Activated naive CD8-positive, alpha-beta T cell treated with anti-CD3 and anti-CD28 coated beads, Interleukin-2, amount 50 U/mL, for 16 hours (primary cell): Measurements from ENCODE around the gene RPS6KA4.
"Not testable (repeated sequence)": the region's sequence is repeated elsewhere in the genome, so short reads cannot be mapped to it uniquely, and the experiment has no call there.

ENCODE experiments used
- DNase-seq: peaks from one replicate; pipeline ENCODE4 v3.0.0-alpha.2; 2020; ENCODE audit warnings: low read depth, low spot score

The RPS6KA4 gene

DNA sequence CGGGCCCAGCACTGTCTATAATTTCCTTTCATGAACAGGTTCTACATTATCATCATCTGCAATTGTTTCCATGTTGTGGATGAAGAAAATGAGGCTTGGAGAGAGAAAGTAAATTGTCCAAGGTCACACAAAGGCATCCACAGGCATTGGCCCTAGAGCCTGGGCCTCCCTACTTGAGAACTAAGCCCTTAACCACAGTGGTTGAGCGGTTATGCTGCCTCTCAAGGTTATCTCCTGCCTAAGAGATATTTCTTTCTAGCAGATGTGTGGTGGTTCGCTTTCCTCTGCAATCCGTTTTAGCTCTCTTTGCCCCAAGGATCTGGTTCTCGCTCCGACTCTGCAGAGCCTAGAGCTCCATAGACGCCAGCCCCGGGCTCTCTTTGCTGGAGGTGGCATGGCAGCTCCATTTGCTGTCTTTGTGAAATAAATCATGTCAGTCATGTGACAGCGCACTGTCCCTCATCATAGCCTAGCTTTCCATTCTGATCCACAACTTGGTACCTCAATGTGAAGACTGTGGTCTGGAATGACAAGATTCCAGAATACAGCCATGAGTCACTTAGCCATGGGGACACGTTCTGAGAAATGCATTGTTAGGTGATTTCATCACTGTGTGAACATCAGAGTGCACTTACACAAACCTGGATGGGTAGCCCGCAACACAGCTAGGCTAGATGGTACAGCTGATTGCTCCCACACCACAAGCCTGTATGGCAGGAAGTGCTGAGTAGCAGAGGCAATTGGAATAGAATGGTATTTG is 27.2 kb downstream of the RPS6KA4 start:
- DNase-seq, result no peak

GRCh38 chr11:64387916-64388315 is 29.0 kb downstream of the RPS6KA4 start:
- no peak for DNase-seq

GRCh38 chr11:64388894-64389293 is 29.9 kb downstream of the RPS6KA4 start:
- DNase-seq, result no peak

GRCh38 chr11:64389851-64390250 is 30.9 kb downstream of the RPS6KA4 start:
- no peak for DNase-seq

GRCh38 chr11:64390558-64390957 is 31.6 kb downstream of the RPS6KA4 start:
- DNase-seq, result no peak

DNA sequence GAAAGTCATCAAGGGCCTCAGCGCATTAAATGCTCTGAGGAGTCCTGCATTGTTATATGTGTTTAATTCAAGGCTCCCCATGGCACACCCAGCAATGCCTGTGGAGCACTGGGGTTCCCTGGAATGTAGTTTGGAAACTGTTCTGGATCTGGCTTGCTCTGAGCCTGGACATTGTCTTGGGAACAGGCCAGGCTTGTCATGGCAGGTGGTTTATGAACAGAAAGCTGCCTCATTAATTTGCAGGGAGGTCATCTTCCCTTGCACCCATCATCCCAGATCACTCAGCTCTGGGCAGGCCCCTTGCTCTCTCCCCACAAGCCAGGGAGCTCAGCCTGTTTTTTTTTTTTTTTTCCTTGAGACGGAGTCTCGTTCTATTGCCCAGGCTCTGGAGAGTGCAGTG is 32.9 kb downstream of the RPS6KA4 start:
- no peak for DNase-seq

DNA sequence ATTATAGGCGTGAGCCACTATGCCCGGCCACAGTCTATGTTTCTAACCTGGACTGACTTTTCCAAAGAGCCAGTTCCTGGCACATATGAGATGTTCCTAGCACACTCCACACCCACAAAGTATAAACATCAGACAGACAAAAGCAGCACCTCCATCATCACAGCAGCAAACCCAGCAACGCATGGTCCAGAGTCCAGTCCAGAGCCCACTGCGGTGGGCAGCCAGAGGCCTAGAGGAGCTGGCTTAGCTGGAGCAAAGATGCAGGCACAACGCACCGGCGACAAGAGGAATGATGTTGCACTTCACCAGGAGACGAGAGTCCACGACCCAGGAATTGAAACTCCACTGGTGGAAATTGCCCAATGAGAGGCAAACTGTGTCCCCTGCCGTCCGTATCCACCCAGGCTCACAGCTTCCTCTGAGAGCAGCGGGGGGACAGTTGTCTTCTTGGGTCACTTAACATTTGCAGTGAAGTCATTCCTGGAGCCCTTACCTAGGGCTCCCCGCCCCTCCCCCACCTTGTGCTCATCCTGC is 36.6 kb downstream of the RPS6KA4 start:
- DNase-seq, result no peak

DNA sequence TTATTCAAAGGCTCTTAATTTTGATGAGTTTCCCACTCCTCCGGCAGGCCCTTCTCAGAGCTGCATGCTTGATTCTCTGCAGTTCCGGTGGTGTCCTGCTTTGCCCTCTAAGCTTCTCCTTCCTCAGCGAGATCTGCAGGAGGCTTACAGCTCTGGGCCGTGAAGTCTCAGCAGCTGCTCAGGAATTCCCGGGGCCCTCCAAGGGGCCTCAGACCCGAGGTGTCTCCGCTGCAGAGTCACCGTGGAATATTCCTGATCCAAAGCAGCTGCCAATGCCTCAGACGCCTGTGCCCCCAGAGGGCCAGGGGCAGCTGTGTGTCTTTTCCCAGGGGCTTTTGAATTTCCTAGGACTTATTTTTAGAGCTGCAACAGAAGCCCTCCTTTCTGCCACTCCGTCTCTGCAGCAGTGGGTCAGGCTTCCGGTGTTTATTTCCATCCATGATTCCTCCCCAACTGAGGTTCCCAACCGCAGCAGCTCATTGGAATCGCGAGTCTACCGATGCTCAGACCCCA is 37.2 kb downstream of the RPS6KA4 start:
- DNase-seq, result no peak

- no peak for DNase-seq
Measured at GRCh38 chr11:64400102-64400501, 41.1 kb downstream of the RPS6KA4 start.

GRCh38 chr11:64400667-64401066 is 41.7 kb downstream of the RPS6KA4 start:
- no peak for DNase-seq

DNA sequence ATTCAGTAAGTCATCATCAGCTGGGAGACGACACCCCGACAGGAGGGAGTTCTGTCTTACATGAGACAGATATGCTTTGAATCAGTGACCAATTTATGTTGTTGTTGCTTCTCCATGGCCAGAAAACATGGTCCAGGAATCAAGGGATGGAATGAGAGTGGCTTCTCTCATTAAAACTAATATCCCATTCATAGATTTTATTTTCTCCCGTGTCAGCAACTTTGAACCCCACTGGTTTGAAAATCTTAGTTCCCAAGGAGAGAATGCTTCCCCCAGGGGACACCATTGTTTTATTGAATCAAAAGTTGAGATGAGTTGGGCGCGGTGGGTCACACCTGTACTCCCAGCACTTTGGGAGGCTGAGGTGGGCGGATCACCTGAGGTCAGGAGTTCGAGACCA is 42.8 kb downstream of the RPS6KA4 start:
- no peak for DNase-seq

DNA sequence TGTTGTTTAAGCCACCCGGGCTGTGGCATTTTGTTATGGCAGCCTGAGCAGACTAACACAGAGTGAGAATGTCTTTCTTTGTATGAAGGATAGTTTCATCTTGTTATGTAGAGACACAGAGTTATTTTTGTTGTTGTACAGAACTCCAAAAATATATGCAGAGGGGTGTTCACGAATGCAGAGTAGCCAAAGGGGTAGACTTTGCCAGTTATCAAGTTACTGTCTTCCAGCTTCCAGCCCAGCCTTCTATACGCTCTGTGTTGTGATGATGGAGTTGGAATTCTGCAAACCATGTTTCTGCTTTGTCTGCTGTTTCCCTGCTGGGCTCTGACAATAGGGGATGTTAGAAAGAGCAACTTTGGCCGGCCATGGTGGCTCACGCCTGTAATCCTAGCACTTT is 44.1 kb downstream of the RPS6KA4 start:
- DNase-seq, result no peak

- DNase-seq, result no peak
Measured at GRCh38 chr11:64406221-64406946, 47.4 kb downstream of the RPS6KA4 start.

DNA sequence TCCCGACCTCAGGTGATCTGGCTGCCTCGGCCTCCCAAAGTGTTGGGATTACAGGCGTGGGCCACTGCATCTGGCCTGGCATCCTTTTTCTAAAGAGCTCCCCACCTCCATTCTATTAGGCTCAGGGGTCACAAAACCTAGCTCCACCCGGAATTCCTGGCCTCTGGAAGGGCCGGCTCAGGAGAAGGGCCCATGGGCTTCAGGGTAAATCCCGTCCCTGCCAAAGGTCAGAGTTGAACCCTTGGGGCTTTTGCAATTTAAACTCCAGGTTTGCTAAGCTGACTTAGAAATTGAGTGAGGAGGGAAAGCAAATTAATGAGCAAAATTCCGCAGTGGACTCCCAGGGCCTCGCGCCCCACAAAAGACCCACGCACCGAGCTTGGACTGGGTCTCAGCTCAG is 48.3 kb downstream of the RPS6KA4 start:
- no peak for DNase-seq

GRCh38 chr11:64407630-64408029 is 48.7 kb downstream of the RPS6KA4 start:
- DNase-seq, result no peak

DNA sequence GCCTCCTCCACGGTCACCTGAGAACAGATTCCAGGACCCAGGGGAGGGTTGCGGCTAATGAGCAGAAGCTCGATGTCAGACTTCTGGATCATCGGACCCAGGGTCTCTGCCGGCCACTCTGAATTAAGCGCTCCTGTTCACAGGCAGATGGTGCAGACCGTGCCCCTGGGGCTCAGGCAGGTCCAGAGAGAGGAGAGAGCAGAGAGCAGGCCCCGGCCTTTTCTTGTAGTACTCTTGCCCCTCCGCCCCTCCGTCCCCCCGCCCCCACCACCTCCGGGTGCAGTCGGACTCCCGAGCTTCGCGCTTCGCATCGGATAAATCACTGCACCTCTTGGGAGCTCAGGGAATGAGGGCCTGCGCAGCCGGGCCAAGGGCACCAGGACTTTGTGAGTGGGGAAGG is 50.3 kb downstream of the RPS6KA4 start:
- no peak for DNase-seq

DNA sequence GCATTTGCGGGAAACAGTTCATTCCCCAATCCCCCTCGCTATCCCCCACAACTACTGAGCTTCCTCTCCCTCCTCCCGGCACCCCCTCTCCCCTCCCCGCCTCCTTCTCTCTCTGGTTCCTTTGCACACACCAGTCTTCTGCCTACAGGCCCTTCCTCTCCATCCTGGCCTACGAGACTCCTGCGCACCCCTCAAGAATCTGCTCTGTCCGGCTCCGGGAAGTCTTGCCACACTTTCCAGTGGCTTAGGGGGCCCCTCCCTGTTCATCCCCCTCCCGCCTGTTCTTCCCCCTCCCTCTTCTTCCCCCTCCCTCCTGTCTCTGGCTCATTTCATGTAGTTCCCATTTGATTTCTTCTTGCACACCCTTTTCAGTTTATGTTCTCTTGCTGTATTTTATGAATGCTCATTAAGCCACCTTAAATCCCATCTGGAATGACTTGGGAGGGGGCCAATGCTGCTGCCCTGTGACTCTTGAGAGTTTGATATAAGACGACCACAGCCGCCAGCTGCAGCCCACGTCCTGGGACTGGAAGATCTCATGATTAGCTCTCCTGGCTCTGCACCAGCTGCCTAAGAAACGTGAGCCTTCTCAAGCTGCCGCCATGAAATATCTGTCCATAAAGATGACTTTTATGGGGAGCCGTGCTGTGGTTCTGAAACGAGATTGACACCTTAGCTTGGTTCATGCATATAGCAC is 50.9 kb downstream of the RPS6KA4 start:
- DNase-seq, result no peak

- DNase-seq, result no peak
Measured at GRCh38 chr11:64410404-64410734, 51.4 kb downstream of the RPS6KA4 start.

- no peak for DNase-seq
Measured at GRCh38 chr11:64413417-64413816, 54.5 kb downstream of the RPS6KA4 start.

DNA sequence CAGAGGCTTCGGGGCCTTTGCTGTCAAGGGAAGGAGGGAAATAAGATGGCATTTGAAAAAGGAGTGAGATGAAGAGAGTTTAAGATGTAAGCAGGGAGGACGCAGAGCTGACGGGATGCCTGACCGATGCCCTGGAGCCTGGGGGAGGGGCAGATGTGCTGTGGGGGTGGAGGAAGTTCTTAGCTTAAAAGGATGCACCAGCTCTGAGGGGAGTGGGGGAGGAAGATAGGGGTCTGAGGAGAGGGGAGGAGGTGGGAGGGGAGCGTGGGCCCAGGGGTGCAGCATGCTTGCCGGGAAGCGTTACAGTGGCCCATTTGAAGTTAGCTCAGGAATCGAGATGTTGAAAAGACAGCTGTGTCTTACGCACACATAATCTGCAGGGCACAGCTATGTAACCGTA is 56.3 kb downstream of the RPS6KA4 start:
- DNase-seq, result no peak

DNA sequence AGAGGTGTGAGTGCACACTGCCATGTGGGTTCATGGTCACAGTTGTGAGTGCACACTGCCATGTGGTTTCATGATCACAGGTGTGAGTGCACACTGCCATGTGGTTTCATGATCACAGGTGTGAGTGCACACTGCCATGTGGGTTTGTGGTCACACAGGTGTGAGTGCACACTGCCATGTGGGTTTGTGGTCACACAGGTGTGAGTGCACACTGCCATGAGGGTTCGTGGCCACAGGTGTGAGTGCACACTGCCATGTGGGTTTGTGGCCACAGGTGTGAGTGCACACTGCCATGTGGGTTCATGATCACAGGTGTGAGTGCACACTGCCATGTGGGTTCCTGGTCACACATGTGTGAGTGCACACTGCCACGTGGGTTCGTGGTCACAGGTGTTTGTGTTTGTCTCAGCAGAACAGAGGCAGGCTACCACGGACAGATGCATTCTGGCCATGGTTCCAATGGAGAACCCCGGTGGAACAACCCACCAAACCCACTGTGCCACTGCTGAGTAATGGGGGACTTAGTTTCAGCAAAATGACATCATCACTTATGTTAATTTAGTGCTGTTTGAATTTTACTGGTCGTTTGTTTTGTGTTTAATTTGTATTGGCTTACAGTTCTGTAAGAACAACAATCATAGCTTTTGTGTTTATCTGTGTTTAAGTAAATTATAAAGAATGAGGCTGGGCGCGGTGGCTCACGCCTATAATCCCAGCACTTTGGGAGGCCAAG is 57.2 kb downstream of the RPS6KA4 start:
- no peak for DNase-seq

- not testable (repeated sequence) for DNase-seq
Measured at GRCh38 chr11:64418233-64418632, 59.3 kb downstream of the RPS6KA4 start.
